GM21515 (cell line): ENCODE measurements around the gene RAI1.
"Not testable (repeated sequence)": the region's sequence is repeated elsewhere in the genome, so short reads cannot be mapped to it uniquely, and the experiment has no call there.

Experiments
- ATAC-seq: cut with Tn5 transposase; IDR thresholded peaks from one replicate; pipeline ENCODE4 v1.9.1; 2021; ENCODE audit not compliant: unreplicated experiment

The RAI1 gene

GRCh38 chr17:17679243-17679642, 2.0 kb upstream of the RAI1 start:
- no peak for ATAC-seq

DNA sequence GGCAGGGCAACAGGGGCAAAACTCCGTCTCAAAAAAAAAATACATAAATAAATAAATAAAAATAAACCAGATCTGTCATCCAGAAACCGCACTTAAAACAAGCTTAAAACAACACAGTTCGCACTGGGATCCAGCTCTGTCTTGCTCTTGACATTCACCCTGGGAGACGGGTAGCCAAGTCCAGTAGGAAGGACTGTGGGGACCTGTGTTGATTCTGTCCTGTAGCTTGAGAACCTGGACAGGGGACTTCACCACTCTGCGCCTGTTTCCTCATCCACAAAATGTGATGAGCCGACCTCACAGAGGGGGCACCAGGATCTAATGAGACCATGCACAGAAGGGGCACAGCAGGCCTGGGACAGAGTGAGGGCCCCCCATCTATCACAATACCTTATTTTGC, 1.5 kb upstream of the RAI1 start:
- ATAC-seq: no peak

- no peak for ATAC-seq
Observed at GRCh38 chr17:17680477-17681186, 626 bp upstream of the RAI1 start.

DNA sequence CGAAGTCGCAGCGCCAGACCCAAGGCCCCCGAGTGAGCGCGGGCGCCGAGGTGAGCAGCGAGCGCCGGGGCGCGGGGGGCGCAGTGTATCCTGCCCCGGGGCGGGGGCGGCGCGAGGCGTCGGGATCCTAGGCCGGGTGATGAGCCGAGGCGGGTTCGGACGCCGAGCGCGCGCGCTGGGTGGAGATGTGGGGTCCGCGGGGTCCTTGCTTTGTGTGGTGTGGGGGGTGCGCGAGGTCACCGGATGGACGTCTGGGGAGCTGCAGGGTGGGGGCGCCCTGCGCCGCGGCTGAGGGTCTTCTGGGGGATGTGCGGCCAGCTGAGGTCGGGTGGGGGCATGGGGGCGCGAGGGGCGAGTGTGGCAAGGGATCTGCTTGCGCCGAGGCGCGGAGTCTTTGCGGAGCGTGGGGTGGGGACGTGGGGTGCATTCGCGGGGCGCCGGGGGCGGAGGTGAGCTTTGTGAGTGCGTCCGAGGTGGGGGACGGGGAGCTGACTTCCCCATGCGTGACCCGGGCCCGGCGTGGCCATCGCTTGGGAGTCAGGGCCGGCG, 560 bp downstream of the RAI1 start:
- peak; percentile 20 for ATAC-seq

DNA sequence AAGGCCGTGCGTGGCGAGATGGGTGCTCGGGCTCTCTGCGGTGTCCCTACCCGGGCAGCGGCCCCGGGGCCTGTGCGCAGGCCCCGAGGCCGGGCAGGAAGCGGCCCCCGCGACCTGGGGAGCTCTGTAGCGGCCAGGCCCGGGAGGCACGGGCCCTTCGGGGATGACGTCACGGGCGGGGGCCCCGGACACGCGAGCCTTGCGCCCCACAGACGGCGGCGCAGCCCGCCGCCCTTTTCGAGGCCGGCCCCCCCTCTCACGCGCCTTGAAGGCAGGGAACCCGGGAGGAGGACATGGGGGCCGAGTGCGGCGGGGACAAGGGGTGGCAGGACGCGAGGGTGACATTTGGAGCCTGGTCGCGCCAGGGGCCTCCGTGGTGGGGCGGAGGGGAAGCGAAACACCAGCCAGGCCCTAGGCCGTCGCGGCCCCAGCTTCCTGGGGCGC, 1.1 kb downstream of the RAI1 start:
- peak; percentile 38 for ATAC-seq

DNA sequence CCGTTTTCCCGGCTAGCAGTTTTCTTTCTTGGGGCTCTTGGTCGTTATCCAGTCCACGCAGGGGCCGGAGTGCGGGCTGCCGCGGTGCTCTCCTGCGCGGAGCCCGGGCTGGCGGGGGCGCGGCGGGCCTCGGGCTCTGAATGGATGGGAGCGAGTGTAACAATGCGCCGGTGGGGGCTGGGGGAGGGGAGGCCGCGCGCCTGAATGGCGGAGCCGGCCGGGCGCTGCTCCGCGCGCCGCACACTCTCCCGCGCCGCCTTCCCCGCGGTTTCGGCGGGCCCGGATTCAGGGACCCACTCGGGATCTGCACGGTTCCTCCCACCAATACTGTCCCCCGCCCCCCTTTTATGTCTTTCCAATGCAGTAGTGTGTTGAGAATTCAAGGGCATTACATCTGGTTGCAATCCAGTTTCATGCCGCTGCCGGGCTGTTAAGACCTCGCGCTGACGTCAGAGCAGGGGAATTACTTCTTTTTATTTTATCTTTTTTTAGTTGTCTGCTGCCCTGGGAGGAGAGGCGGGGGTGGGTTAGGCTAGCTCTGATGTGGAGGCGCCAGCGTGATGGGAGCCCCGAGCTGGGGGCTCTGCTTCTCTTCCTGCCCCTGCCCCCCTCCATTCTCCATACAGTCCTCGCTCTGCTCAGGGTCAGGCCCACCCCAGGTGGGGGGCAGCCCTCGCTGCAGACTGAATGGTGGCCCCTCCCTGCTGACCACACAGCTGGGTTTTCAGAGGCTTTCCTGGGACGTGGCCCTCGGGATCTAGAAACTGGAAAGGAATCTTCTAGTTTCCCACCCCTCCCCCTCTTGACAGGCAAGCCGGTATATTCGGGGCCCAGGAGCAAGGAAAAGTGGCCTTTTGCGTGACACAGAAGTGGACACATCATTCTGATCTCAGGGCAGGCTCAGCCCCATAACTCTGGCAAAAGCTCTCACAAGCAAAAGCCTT, 1.8 kb downstream of the RAI1 start:
- ATAC-seq: peak; percentile 20

DNA sequence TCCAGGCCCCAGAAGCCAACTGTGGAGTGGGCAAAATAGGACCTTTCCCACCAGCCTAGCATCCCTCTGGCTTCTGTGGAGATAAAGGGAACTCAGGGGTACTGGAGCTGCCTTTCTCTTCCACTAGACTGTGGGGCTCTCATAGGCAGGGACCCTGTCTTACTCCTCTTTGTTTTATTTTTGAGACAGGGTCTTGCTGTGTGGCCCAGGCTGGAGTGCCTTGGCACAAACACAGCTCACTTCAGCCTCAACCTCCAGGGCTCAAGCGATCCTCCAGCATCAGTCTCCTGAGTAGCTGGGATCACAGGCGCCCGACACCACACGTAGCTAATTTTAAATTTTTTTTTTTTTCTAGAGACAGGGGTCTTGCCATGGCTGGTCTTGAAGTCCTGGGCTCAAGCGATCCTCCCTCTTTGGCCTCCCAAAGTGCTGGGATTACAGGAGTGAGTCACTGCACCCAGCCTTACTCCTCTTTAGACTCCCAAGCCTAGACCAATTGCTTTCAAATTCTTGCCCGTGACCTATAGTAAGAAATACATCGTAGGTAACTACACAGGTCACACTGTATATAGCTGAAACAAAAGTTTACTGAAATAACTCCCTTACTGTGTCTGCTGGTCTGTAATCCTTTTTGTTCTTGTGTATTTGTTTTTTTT, 2.6 kb downstream of the RAI1 start:
- ATAC-seq: no peak

DNA sequence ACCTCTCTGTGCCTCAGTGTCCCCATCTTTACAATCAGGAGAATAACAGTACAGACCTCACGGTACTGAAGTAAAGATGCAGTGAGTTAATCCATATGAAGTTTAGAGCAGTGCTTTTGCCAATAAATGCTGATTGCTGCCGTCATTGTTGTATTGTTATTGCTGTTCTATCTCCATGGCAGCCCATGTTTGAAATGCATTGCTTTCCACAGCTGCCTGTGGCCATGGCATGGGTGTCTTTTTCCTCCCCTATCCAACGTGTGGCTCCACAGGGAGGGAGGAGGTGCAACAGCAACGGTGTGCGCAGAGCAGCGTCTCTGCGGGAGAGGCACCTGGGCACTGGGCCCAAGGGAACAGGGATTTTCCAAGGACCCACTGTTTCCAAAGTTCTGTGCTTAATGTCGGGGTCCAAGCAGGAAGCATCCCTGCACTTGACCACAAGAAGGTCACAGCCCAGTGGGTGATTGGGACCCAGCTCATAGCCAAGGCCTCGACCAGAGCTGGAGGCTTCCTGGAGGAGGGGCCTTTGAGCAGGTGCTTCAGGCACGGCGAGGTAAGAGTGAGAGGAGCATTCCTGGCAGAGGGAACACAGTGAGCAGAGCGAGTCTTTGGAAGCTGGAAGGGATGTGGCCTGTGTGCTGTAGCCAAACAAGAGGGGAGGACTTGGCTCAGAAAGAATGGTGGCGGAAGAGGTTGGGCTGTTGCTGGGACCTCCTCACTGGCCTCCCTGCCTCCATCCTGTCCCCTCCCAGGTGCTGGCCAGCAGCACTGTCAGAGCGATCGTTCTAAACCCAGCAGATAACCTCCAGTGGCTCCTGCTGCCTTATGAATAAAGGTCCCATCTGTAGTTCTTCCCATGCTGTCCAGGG, 3.9 kb downstream of the RAI1 start:
- ATAC-seq: no peak

- no peak for ATAC-seq
Observed at GRCh38 chr17:17685775-17686291, 4.6 kb downstream of the RAI1 start.

DNA sequence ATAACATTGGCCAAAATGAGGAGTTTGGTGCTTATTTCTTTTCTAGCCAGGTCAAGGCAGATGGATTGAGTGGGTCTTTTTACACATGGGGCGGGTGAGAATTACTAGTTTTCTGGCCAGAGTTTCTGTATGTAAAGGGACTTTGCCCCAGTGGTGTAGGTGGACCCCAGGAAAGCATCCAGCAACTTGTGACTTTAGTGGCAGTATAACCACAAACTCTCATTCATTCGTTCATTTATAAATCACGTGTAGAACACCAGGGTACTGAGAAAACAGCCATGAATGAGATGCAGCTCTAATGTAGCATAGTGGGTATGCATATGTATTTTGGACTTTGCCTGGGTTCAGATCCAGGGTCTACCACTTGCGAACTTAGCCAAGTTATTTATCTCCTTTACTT, 8.1 kb downstream of the RAI1 start:
- ATAC-seq: no peak

- not testable (repeated sequence) for ATAC-seq
Observed at GRCh38 chr17:17690233-17690632, 9.0 kb downstream of the RAI1 start.

GRCh38 chr17:17691468-17692263, 10.4 kb downstream of the RAI1 start:
- no peak for ATAC-seq

- no peak for ATAC-seq
Observed at GRCh38 chr17:17692353-17693252, 11.3 kb downstream of the RAI1 start.

- ATAC-seq: no peak
Observed at GRCh38 chr17:17693253-17694168, 12.3 kb downstream of the RAI1 start.

DNA sequence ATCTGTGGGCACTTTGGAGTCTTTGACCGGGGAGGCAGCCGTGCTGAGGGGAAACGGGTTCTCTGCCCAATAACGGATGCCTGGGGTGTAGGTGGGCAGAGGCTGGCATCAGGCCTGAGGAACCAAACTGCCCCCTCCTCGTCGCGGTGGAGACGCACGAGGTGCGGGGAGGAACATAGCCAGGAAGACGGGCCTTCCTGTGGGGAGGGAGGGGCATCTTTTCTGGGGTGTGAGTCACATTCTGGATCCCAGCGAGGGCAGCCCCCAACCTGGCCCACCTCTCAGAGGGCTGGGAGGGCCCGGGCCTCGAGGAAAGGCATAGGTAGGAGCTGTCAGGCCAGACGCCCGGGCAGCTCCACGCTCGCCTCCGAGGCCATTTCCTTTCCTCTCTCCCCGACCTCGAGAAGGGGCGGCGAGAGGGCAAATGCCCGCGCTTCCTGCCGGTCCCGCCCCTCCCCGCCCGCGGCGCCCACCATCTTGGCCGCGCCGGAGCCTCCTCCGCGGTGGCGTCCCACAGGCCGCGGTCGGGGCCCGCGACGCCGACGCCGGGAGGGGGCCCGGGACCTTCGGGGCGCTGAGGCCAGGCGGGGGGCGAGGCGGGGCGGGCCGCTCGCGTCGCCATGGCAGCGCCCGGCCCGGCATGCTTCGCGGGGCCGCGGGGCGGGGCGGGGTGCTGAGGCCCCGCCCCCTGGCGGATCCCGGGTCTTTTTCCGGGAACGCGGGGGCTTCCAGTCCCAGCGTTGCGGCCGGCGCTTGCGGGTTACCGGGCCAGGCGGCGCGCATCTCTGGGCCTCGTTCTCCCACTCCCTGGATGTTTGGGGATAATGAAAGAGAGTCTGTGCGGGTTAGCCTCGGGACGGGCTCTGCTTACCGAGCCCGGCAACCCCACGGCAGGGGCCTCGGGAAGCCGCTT, 13.2 kb downstream of the RAI1 start:
- ATAC-seq: peak; percentile 49

DNA sequence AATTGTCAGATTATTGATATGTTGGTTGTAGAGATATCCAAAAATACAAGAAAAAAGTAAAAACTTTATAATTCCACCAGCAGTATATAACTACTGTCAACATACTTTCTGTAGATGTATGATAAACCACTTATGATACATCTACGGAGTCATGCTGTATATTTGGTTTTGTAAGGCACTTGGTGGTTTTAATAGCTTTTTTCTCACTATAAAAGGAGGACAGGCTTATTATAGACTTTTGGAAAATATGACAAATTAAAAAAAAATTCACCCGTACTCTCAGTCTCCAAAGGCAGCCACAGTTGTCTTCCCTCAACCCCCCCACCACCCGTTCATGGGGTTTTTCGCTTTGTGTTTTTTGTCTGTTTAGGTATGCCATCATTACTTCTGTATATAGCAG, 14.8 kb downstream of the RAI1 start:
- no peak for ATAC-seq
